Muscle of leg (tissue), 11 donors: Measurements from ENCODE around the gene ETFB. TPM values are rescaled to one million over a fixed set of nuclear protein-coding genes. Genes with fewer than 3 reads are reported as not detected.

Source experiments
- DNase-seq: peaks from one replicate; pipeline ENCODE4 v3.0.0; 2013
- H3K27ac ChIP-seq: one replicate; pipeline ENCODE4 v1.5.1; 2013; ENCODE audit warnings: mild to moderate bottlenecking, low read length, control low read depth
- H3K27me3 ChIP-seq: one replicate; pipeline ENCODE4 v1.6.1; 2013; ENCODE audit warnings: low read length; ENCODE audit not compliant: control insufficient read depth, insufficient read depth
- H3K36me3 ChIP-seq: one replicate; pipeline ENCODE4 v1.6.1; 2013; ENCODE audit warnings: low read length; ENCODE audit not compliant: control insufficient read depth, insufficient read depth
- H3K4me1 ChIP-seq: one replicate; pipeline ENCODE4 v1.6.1; 2013; ENCODE audit warnings: low read length; ENCODE audit not compliant: control insufficient read depth, insufficient read depth
- H3K4me3 ChIP-seq: one replicate; pipeline ENCODE4 v1.5.1; 2013; ENCODE audit warnings: low read length, control low read depth
- H3K9me3 ChIP-seq: replicated peaks from 2 replicates; pipeline ENCODE4 v1.6.1; 2013; ENCODE audit warnings: low read depth, low read length; ENCODE audit not compliant: control insufficient read depth
- WGBS: methylation state at CpG from one replicate; pipeline ENCODE4 v1.1.5; 2013; ENCODE audit warnings: missing lambda C conversion rate; ENCODE audit not compliant: insufficient coverage; 5-methylcytosine and 5-hydroxymethylcytosine counted together
- polyA plus RNA-seq, 8 donors: library from polyadenylated mRNA; unstranded; fragments of 120-200 nt; gene quantifications; one replicate each; pipeline versions ENCODE4 v1.2.1 to v1.2.3, GENCODE V29; 2013; ENCODE audit warnings: inconsistent platforms in 1 of 8, low replicate concordance in 1 of 8; ENCODE audit not compliant: insufficient read length in 8 of 8, insufficient read depth in 1 of 8
- total RNA-seq: library from RNA; stranded (reverse); fragments of 120-200 nt; gene quantifications from one replicate; pipeline ENCODE4 v1.2.4, GENCODE V29; 2013

Gene ETFB
- total and polyA plus RNA-seq, 9 donors = 49.5 to 56.8 (median 53.4) TPM

DNA sequence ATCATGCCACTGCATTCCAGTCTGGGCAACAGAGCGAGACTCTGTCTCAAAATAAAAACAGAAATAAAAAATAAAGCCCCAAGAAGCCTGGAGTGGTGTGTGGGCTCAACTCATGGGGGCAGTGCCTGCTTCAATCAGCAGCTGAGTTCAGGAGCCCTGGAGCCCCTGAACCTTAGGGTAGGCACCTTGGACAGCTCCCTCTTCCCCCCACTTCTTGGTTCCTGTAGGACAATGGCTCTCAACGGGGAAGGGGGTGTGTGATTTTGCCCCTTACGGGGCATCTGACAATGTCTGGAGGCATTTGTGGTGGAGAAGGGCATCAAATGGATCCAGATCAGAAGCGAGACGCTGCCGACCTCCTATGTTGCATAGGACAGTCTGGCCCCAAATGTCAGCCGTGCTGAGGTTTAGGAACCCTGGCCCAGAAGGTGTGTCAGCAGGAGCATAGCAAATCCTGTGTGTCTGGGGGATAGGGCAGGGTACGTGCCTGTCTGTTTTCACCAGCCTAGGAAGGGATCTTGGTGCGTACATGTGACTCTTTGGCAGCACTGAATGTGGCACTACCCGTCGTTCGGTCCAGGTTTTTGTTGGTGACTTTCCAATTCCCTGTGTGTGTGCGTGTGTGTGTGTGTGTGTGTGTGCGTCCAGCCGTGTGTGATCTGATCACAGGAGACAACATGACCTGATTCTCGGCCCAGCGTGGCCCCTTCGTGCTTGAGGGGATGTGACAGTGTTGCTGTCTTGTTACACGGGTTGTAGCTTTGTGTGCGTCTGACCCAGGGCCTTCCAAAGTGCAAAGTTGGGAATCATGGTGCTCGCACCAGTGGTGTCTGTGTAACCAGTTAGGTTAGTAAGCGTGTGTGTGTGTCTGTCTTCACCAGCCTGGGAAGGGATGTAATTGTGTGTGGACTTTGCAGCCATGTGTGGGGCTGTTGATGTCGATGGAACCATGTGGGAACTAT is 47.2 kb downstream of the ETFB start:
- DNase-seq = no peak
- no peak overlapping the region for H3K27ac ChIP-seq
- H3K36me3 ChIP-seq = no peaks in the 10 kb centered on the region
- peaks cover 6% of the 10 kb centered on the region for H3K27me3 ChIP-seq
- WGBS = 66% methylated on average over 21 of the region's 23 CpGs
- H3K9me3 ChIP-seq = no peaks in the 10 kb centered on the region
- H3K4me3 ChIP-seq = no peak overlapping the region
- H3K4me1 ChIP-seq = no peaks in the 10 kb centered on the region

DNA sequence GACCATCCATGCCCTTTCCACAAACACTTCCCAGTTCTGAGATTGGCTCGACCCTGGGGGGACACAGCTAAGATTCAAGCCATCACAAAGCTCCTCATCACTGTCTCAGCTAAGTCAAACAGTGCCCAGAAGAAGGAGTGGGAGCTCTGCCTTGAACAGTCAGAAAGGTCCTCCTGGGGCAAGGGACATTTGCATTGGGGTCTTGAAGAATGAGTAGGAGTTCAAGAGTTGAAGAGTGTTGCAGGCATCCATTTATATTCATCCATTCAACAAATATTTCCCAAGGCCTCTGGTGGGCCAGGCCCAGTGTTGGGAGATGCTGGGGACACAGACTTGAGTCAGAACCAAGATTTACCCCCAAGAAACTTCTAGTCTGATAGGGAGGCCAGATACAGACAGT is 48.2 kb downstream of the ETFB start:
- DNase-seq = no peak
- H3K27me3 ChIP-seq = peaks cover 5% of the 10 kb centered on the region
- no peaks in the 10 kb centered on the region for H3K9me3 ChIP-seq
- no peaks in the 10 kb centered on the region for H3K36me3 ChIP-seq
- H3K4me3 ChIP-seq = no peak overlapping the region
- WGBS = 57% methylated on average over 1 of the region's 1 CpG
- H3K4me1 ChIP-seq = no peaks in the 10 kb centered on the region
- no peak overlapping the region for H3K27ac ChIP-seq

DNA sequence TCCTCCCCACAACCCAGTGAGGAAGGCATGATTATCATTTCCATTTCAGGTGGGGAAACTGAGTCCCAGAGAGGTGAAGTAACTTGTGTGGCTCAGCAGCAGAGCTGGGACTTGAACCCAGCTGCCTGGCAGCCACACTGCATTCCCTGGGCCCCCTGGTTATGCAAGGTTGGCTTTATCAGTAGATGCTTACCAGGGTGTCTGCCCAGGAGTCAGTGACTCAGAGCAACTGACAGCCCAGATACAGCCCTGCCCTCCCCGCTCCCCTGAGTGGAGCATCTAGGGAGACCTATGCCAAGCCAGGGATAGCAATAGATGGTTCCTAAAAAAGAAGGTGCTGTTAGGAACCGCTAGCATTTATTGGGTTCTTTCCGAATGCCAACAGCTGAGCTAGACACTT is 48.8 kb downstream of the ETFB start:
- Histone ChIP-seq H3K4me1 (no peaks in the 10 kb centered on the region), H3K27ac (no peak overlapping the region), H3K27me3 (peaks cover 8% of the 10 kb centered on the region), H3K36me3 (no peaks in the 10 kb centered on the region), H3K9me3 (no peaks in the 10 kb centered on the region), H3K4me3 (no peak overlapping the region)
- no peak for DNase-seq
- WGBS = 87% methylated on average over 3 of the region's 3 CpGs

DNA sequence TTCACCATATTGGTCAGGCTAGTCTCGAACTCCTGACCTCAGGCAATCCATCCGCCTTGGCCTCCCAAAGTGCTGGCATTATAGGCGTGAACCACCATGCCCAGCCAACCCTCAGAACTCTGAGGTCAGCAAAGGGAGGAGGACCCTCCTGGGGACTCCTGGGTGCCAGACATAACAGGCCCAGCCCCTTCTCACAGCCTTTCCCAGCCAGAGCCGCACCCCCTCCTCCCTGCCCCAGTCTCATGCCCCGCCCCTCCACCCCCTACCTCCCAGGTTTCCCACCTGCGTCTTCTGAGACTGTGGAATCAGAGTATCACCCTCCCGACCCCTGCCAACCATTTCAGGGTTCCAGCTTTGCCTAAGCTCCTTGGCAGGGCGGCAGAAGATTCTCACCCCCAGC is 49.5 kb downstream of the ETFB start:
- peaks cover 15% of the 10 kb centered on the region for H3K27me3 ChIP-seq
- 63% methylated on average over 7 of the region's 8 CpGs for WGBS
- no peak overlapping the region for H3K4me3 ChIP-seq
- no peaks in the 10 kb centered on the region for H3K4me1 ChIP-seq
- no peaks in the 10 kb centered on the region for H3K9me3 ChIP-seq
- no peak overlapping the region for H3K27ac ChIP-seq
- no peaks in the 10 kb centered on the region for H3K36me3 ChIP-seq
- DNase-seq = no peak

DNA sequence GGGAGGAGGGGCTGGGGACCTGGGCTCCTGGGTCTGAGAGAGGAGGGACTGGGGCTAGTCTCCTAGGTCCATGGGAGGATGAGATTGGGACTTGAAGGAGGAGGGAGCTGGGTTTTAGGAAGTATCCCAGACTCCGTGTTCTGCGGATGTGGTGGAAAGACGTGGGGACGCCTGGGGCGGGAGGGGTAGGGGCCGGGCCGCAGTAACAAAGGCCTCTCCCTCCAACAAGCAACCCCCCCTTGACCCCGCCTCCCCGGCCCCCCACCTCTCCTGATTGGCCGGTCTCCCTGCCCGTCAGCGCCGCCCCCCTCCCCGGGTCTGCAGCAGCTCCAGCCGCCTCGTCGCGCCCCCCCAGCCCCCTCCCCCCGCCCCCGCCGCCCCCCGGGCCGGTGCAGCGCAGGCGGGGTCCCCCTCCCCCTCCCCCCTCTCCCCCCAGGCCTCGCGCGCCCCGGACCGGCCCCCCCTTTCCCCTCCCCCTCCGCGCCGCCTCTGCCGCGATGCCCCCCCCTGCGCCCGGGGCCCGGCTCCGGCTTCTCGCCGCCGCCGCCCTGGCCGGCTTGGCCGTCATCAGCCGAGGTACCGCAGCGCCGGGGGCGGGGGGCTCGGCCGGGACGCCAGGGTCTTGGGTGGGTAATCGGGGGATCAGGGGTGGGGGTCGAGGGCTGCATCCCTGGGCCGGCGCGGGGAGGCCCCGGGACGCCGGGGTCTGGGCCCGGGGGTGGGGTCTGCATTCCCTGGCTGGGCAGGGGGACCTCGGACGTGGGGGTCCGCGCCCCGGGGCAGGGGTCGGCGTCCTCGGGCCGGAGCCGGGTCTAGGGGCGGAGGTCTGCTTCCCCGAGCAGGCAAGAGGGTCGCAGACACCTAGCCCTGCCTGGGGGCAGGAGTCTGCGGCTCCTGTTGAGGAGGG is 54.6 kb downstream of the ETFB start, which contains the start of gene IGLON5:
IGLON5 (plus strand) TSS at position 294 of the 907 bp plus-strand sequence; CDS start at position 498, 204 bp downstream.
- H3K4me1 ChIP-seq = no peaks in the 10 kb centered on the region
- no peaks in the 10 kb centered on the region for H3K36me3 ChIP-seq
- peaks cover 11% of the 10 kb centered on the region for H3K9me3 ChIP-seq
- 1% methylated on average over 29 of the region's 76 CpGs for WGBS
- no peak within 1 kb of the TSS for H3K27ac ChIP-seq
- H3K4me3 ChIP-seq = no peak within 1 kb of the TSS
- no peak for DNase-seq
- peaks cover 20% of the 10 kb centered on the region for H3K27me3 ChIP-seq

DNA sequence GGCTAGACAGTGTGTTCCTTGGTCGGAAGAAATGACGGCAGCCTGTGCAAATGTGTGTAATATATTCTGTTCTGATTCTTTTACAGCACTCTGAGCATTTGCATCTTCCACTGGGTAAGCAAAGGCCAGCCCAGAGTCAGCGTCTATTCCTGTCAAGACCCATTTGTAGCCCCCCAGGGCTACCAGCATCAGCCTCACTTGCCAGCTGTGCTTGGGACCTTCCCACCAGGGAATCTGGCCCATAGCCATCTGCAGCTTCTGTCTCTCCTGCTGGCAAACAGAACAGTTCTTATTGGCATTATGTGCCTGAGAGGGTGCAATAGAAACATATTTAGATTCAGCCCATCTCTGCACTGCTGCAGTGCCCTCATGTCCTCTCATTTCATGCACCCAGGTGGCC is 60.7 kb downstream of the ETFB start:
- H3K27ac ChIP-seq = no peak overlapping the region
- H3K27me3 ChIP-seq = peaks cover 7% of the 10 kb centered on the region
- H3K36me3 ChIP-seq = no peaks in the 10 kb centered on the region
- H3K4me3 ChIP-seq = no peak overlapping the region
- peaks cover 12% of the 10 kb centered on the region for H3K9me3 ChIP-seq
- H3K4me1 ChIP-seq = no peaks in the 10 kb centered on the region
- DNase-seq = no peak
- 60% methylated on average over 1 of the region's 3 CpGs for WGBS

DNA sequence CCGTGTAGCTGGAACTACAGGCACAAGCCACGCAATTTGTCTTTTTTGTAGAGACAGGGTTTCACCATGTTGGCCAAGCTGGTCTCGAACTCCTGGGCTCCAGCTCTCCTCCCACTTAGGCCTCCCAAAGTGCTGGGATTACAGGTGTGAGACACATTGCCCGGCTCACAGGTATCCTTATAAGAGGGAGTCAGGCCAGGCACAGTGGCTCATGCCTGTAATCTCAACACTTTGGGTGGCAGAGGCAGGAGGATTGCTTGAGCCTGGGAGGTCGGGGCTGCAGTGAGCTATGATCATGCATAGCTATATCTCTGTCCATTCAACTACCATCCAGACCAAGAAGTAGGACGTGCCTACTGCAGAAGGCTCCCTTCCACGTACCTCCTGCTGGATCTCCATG is 64.9 kb downstream of the ETFB start:
- H3K4me1 ChIP-seq = no peaks in the 10 kb centered on the region
- no peak overlapping the region for H3K4me3 ChIP-seq
- H3K27me3 ChIP-seq = peaks cover 3% of the 10 kb centered on the region
- WGBS = 67% methylated on average over 4 of the region's 7 CpGs
- H3K9me3 ChIP-seq = peaks cover 2% of the 10 kb centered on the region
- no peaks in the 10 kb centered on the region for H3K36me3 ChIP-seq
- no peak for DNase-seq
- H3K27ac ChIP-seq = no peak overlapping the region

DNA sequence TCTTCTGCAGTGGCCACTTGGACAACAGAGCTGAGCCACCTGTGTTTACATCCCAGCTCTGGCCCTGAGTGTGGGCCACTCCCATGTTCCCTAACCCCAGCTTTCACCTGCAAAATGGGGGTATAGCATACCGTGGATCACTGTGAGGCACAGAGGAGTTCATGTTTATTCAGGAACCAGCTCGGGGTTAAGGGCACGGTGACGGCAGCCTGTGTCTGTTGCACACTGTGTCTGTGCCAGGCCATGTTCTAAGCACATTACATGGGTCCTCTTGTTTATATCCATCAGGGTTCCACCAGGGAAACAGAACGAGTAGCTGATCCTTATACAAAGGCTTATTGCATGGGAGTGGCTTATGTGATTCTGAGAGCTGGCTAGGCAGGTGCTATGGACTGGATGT is 68.8 kb downstream of the ETFB start:
- Histone ChIP-seq H3K4me3 (no peak overlapping the region), H3K36me3 (no peaks in the 10 kb centered on the region), H3K4me1 (peaks cover 3% of the 10 kb centered on the region), H3K9me3 (no peaks in the 10 kb centered on the region), H3K27me3 (peaks cover 9% of the 10 kb centered on the region), H3K27ac (no peak overlapping the region)
- no peak for DNase-seq
- WGBS = 66% methylated on average over 3 of the region's 5 CpGs

DNA sequence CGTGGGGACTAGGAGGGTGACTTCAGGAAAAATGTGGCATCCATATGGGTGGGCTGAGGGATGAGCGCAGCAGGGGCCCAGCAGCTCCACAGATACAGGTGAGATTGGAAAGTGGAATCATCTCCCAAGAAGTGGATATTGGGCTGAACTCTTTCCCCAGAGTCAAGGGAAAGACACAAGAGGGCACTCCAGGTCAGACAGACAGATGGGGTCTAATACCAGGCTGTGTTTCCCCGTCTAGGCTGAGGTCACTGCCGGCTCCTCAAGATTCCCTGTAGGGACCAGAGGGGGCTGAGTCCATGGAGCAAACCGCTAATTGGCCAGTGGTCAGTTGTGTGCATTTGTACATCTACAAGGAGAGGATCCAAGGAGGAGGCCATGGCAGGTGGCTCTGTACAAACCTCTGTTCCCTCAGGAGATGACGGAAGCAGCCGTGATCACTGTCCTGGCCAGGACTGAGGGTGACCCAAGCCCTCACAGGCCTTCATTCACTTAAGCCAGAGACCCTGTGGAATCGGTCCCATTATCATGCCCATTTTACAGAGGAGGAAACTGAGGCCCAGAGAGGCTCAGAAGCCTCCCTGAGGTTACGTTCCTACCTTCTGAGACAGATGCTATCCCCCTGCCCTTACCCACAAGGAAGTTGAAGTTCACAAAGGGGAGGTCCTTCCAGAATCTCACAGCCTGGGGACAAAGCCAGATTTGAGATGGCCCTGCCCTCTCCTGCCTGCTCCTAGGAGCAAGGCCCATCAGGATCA is 69.7 kb downstream of the ETFB start:
- DNase-seq = no peak
- H3K27me3 ChIP-seq = peaks cover 9% of the 10 kb centered on the region
- H3K4me3 ChIP-seq = no peak overlapping the region
- no peaks in the 10 kb centered on the region for H3K36me3 ChIP-seq
- H3K27ac ChIP-seq = no peak overlapping the region
- peaks cover 3% of the 10 kb centered on the region for H3K4me1 ChIP-seq
- WGBS = 28% methylated on average over 5 of the region's 9 CpGs
- H3K9me3 ChIP-seq = no peaks in the 10 kb centered on the region
